ENCODE data around the gene RPL13A.

RPL13A gene

DNA sequence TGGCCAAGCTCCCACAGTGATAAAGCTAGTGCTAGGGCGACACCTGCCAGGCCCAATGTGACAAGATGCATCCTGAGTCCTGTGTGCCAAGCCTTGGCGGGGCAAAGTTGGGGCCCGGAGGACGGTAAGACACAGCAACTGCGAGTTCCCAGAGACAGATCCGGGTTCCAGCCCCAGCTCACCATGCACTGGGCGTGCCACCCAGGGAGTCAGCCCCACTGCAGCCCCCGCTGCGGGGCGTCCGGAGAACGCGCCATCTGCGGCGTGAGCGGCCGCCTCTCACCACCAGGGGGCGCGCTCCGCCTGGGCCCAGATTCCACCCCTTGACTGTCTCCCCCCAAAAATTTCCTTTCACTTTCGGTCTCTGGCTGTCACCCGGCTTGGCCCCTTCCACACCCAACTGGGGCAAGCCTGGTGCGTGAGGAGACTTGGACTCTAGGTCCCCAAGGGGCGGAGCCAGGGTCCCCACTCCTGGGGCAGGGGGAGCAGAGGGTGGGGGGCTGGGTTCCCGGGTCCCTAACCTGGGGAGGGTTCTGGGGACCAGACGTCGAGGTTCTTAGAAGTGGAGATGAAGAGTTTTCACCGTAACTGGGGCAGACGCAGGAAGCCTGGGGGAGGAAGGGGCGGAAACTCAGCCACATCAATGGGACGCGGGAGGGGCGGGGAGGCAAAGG is 13.4 kb upstream of the RPL13A start, which contains the start of gene FLT3LG:
Gene FLT3LG (plus strand): TSS at position 348 of the 674 bp plus-strand sequence. CDS start 425 bp downstream, outside the sequence.
- Histone ChIP-seq H3K27me3 (ENCODE audit: control insufficient read depth, insufficient read depth, low read length) (peaks cover 10% of the 10 kb centered on the region), H3K4me1 (ENCODE audit: control insufficient read depth, low read depth, low read length) (peaks cover 3% of the 10 kb centered on the region), H3K36me3 (ENCODE audit: control insufficient read depth, low read depth, low read length) (peaks cover 8% of the 10 kb centered on the region), H3K9me3 (ENCODE audit: control insufficient read depth, low read depth, low read length) (no peaks in the 10 kb centered on the region), H3K27ac (ENCODE audit: low read length) (no peak within 1 kb of the TSS), H3K9ac (ENCODE audit: low read length) (no peak within 1 kb of the TSS), H3K4me3 (ENCODE audit: low read length) (peak within 1 kb of the TSS; percentile 26)

DNA sequence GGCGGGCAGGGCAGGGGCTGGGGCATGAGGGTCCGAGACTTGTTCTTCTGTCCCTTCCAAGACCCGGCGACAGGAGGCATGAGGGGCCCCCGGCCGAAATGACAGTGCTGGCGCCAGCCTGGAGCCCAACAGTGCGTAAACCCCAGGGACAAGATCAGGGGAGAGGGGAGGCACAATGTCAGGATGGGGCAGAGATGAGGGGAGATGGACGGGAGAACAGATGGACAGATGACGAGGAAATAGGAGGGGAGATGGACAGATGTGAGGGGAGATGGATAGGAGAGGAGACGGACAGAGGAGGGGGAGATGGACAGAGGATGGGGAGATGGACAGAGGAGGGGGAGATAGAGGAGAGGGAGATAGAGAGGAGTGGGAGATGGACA is 12.9 kb upstream of the RPL13A start:
- Histone ChIP-seq H3K4me3 (ENCODE audit: low read length) (no peak overlapping the region), H3K9ac (ENCODE audit: low read length) (no peak overlapping the region), H3K27ac (ENCODE audit: low read length) (no peak overlapping the region), H3K27me3 (ENCODE audit: control insufficient read depth, insufficient read depth, low read length) (peaks cover 10% of the 10 kb centered on the region), H3K36me3 (ENCODE audit: control insufficient read depth, low read depth, low read length) (peaks cover 8% of the 10 kb centered on the region), H3K4me1 (ENCODE audit: control insufficient read depth, low read depth, low read length) (peaks cover 3% of the 10 kb centered on the region), H3K9me3 (ENCODE audit: control insufficient read depth, low read depth, low read length) (no peaks in the 10 kb centered on the region)

GRCh38 chr19:49475191-49475917 is 12.1 kb upstream of the RPL13A start:
- H3K9ac ChIP-seq (ENCODE audit: low read length) = no peak overlapping the region
- no peaks in the 10 kb centered on the region for H3K9me3 ChIP-seq (ENCODE audit: control insufficient read depth, low read depth, low read length)
- no peak overlapping the region for H3K27ac ChIP-seq (ENCODE audit: low read length)
- H3K36me3 ChIP-seq (ENCODE audit: control insufficient read depth, low read depth, low read length) = peaks cover 1% of the 10 kb centered on the region
- no peak overlapping the region for H3K4me3 ChIP-seq (ENCODE audit: low read length)
- H3K27me3 ChIP-seq (ENCODE audit: control insufficient read depth, insufficient read depth, low read length) = peaks cover 10% of the 10 kb centered on the region
- H3K4me1 ChIP-seq (ENCODE audit: control insufficient read depth, low read depth, low read length) = peaks cover 3% of the 10 kb centered on the region

- H3K27me3 ChIP-seq (ENCODE audit: control insufficient read depth, insufficient read depth, low read length) = peaks cover 10% of the 10 kb centered on the region
- H3K4me1 ChIP-seq (ENCODE audit: control insufficient read depth, low read depth, low read length) = peaks cover 3% of the 10 kb centered on the region
- no peak overlapping the region for H3K9ac ChIP-seq (ENCODE audit: low read length)
- H3K9me3 ChIP-seq (ENCODE audit: control insufficient read depth, low read depth, low read length) = no peaks in the 10 kb centered on the region
- no peaks in the 10 kb centered on the region for H3K36me3 ChIP-seq (ENCODE audit: control insufficient read depth, low read depth, low read length)
- no peak overlapping the region for H3K4me3 ChIP-seq (ENCODE audit: low read length)
- no peak overlapping the region for H3K27ac ChIP-seq (ENCODE audit: low read length)
Observed at GRCh38 chr19:49475995-49476880, 11.2 kb upstream of the RPL13A start.

DNA sequence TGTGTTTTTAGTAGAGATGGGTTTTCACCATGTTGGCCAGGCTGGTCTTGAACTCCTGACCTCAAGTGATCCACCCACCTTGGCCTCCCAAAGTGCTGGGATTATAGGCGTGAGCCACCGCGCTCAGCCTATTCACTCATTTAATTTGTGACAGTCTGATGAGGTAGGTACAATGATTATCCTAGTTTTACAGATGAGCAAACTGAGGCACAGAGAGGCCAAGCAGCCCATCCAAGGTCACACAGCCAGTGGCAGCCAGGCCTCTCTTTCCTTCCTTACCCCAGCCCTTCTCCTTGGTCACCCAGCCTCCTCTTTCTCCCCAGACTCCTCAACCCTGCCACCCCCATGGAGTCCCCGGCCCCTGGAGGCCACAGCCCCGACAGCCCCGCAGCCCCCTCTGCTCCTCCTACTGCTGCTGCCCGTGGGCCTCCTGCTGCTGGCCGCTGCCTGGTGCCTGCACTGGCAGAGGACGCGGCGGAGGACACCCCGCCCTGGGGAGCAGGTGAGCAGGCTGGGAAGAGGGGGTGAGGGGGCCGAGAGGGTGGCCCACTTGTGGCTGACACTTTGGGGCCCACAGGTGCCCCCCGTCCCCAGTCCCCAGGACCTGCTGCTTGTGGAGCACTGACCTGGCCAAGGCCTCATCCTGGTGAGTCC is 7.3 kb upstream of the RPL13A start:
- Histone ChIP-seq H3K4me1 (ENCODE audit: control insufficient read depth, low read depth, low read length) (peaks cover 3% of the 10 kb centered on the region), H3K27ac (ENCODE audit: low read length) (no peak overlapping the region), H3K9me3 (ENCODE audit: control insufficient read depth, low read depth, low read length) (no peaks in the 10 kb centered on the region), H3K4me3 (ENCODE audit: low read length) (no peak overlapping the region), H3K27me3 (ENCODE audit: control insufficient read depth, insufficient read depth, low read length) (peaks cover 3% of the 10 kb centered on the region), H3K36me3 (ENCODE audit: control insufficient read depth, low read depth, low read length) (no peaks in the 10 kb centered on the region), H3K9ac (ENCODE audit: low read length) (no peak overlapping the region)

DNA sequence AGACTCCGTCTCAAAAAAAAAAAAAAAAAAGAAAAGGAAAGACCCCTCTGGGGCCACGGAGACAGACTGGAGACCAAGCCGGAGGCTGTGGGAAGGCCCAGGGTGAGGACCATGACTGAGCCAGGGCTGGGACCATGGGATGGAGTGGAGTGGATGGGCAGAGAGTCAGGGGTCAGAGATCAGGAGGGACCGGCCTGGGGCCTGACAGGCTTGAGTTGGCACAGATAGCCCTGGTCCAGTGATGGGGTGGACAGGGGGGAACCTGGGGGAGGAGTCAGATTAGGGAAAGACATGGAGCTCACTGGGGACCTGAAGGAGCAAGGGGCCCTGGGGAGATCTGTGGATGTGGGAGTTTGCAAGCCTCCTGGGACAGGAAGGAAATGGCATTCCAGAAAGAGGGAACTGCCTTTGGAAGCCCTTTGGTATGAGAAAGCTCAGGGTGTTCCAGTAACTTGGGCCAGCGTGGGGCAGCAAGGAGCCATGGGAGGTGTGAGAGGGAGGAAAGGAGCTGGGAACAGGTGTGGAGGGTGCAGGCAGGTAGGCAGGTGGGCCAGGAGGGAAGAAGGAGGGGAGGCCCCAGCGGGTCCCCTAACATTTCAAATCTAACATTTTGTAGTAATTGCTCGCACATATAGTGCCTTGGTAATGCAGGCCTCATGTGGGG is 6.3 kb upstream of the RPL13A start:
- H3K27me3 ChIP-seq (ENCODE audit: control insufficient read depth, insufficient read depth, low read length) = no peaks in the 10 kb centered on the region
- no peaks in the 10 kb centered on the region for H3K36me3 ChIP-seq (ENCODE audit: control insufficient read depth, low read depth, low read length)
- H3K4me3 ChIP-seq (ENCODE audit: low read length) = no peak overlapping the region
- H3K4me1 ChIP-seq (ENCODE audit: control insufficient read depth, low read depth, low read length) = peaks cover 3% of the 10 kb centered on the region
- no peak overlapping the region for H3K27ac ChIP-seq (ENCODE audit: low read length)
- no peak overlapping the region for H3K9ac ChIP-seq (ENCODE audit: low read length)
- no peaks in the 10 kb centered on the region for H3K9me3 ChIP-seq (ENCODE audit: control insufficient read depth, low read depth, low read length)

DNA sequence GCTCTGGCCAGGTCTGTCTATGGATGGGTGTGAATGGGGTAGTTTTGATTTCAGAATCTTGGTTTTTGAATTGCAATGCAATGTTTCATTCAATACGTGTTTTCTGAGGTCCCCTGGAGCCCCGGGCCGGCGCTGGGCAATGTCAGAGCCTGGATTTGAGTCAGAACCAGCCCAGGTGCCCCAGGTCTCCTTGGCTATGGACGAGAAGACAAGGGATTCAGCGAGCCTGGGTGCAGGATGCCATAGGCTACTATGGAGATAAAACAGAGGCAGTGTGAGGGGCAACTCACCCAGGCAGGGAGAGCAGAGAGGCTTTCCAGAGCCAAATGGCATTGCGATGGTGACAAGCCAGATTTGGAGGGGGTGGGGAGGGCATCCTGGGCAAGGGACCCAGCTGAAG is 1.2 kb upstream of the RPL13A start:
- H3K9ac ChIP-seq (ENCODE audit: low read length) = no peak overlapping the region
- H3K27ac ChIP-seq (ENCODE audit: low read length) = no peak overlapping the region
- no peaks in the 10 kb centered on the region for H3K4me1 ChIP-seq (ENCODE audit: control insufficient read depth, low read depth, low read length)
- no peaks in the 10 kb centered on the region for H3K27me3 ChIP-seq (ENCODE audit: control insufficient read depth, insufficient read depth, low read length)
- H3K4me3 ChIP-seq (ENCODE audit: low read length) = no peak overlapping the region
- H3K36me3 ChIP-seq (ENCODE audit: control insufficient read depth, low read depth, low read length) = peaks cover 30% of the 10 kb centered on the region
- no peaks in the 10 kb centered on the region for H3K9me3 ChIP-seq (ENCODE audit: control insufficient read depth, low read depth, low read length)

DNA sequence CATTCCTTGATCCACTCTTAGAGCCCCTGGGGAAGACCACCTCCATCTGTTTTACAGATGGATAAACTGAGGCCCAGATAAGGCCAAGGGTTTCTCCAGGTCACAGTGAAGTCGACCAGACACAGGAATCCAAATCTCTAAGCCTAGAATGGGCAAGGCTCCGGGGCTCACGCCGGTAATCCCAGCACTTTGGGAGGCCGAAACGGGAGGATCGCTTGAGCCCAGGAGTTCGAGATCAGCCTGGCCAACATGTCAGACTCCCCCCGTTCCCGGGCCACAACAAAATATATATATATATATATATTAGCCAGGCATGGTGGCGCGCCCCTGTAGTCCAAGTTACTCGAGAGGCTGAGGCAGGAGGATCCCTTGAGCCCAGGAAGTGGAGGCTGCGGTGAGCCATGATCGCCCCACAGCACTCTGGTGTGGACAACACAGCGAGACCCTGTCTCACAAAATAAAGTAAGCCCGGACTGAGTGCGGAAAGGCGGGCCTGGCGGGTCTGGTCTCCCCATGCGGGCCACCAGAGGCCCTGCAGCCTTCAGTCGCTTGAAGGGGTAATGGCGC is 615 bp upstream of the RPL13A start:
- Histone ChIP-seq H3K4me1 (ENCODE audit: control insufficient read depth, low read depth, low read length) (no peaks in the 10 kb centered on the region), H3K36me3 (ENCODE audit: control insufficient read depth, low read depth, low read length) (peaks cover 36% of the 10 kb centered on the region), H3K27me3 (ENCODE audit: control insufficient read depth, insufficient read depth, low read length) (no peaks in the 10 kb centered on the region), H3K27ac (ENCODE audit: low read length) (no peak overlapping the region), H3K9ac (ENCODE audit: low read length) (no peak overlapping the region), H3K4me3 (ENCODE audit: low read length) (no peak overlapping the region), H3K9me3 (ENCODE audit: control insufficient read depth, low read depth, low read length) (no peaks in the 10 kb centered on the region)

- H3K4me3 ChIP-seq (ENCODE audit: low read length) = peak overlapping the region; percentile 93
- H3K27me3 ChIP-seq (ENCODE audit: control insufficient read depth, insufficient read depth, low read length) = no peaks in the 10 kb centered on the region
- H3K36me3 ChIP-seq (ENCODE audit: control insufficient read depth, low read depth, low read length) = peaks cover 47% of the 10 kb centered on the region
- H3K9ac ChIP-seq (ENCODE audit: low read length) = peak overlapping the region; percentile 100
- no peaks in the 10 kb centered on the region for H3K9me3 ChIP-seq (ENCODE audit: control insufficient read depth, low read depth, low read length)
- no peaks in the 10 kb centered on the region for H3K4me1 ChIP-seq (ENCODE audit: control insufficient read depth, low read depth, low read length)
- H3K27ac ChIP-seq (ENCODE audit: low read length) = peak overlapping the region; percentile 95
Observed at GRCh38 chr19:49488046-49488862, 846 bp downstream of the RPL13A start.

All from iPS-18a (cell line).